Stimulated activated CD8-positive, alpha-beta memory T cell treated with anti-CD3 and anti-CD28 coated beads, Interleukin-15, amount 100 ng/mL, for 4 hours (primary cell): Measurements from ENCODE around the gene FOXP1.
"Not testable (repeated sequence)": the region's sequence is repeated elsewhere in the genome, so short reads cannot be mapped to it uniquely, and the experiment has no call there.

ENCODE experiments used
- DNase-seq, 2 donors: peaks; one replicate each; pipeline ENCODE4 v3.0.0-alpha.2; 2020; ENCODE audit warnings: low read depth in 2 of 2

Gene FOXP1

DNA sequence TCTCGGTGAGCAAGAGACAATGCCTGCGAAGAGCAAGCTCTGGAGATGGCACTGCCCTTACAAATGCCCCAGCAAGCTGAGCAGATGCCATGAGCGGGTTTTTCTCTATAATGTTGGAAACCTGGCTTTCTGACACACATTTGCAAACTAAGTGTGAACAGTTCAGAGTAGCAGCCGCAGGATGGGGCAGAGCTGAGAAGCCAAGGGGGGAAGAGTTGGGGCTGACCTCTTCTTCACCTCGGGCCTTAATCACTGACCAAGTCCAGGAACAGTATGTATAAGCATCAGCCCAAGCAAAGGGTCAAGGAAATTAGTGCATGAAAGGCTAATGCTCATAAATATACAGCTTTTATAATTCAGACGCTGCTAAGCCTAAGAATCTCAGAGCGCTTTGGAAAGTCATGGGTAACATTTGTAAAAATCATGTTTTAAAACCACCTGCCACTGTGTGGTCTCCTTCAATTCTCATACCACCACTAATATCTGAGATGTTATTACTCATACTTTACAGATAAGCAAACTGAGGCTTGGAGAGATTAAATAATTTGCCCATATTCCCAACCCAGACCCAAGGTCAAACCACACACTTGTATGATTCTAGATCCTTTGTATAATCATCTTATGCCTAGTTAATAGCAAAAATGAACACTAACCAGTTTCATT, 603.4 kb downstream of the FOXP1 start:
- no peak for DNase-seq

DNA sequence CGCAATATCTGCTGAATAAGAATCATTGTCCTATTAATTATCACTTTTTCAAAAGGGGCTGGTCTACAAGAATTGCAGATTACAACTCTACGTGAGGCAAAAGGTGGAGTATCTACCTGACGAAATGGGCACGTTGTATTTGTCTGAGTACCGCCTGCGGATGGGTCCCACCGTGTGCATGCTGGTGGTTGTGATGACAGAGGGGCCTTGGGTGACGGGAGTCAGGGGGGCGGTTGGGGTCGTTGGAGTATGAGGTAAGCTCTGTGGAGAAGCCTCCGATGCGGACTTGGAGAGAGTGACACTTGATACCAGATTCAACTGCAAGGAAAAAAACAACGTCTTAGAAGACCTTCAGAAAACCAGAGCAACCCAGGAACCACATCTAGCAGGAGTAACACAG, 605.8 kb downstream of the FOXP1 start:
- DNase-seq: no peak

DNA sequence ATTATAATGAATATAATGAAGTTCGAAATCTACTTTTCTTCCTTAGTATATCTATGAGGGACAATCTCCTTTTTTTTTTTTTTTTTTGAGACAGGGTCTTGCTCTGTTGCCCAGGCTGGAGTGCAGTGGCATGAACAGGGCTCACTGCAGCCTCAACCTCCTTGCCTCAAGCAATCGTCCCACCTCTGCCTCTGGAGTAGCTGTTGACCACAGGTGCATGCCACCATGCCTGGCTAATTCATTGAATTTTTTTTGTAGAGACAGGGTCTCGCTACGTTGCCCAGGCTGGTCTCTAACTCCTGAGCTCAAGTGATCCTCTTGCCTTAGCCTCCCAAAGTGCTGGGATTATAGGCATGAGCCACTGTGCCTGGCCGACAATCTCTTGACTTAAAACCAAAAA, 607.5 kb downstream of the FOXP1 start:
- not testable (repeated sequence) for DNase-seq

DNA sequence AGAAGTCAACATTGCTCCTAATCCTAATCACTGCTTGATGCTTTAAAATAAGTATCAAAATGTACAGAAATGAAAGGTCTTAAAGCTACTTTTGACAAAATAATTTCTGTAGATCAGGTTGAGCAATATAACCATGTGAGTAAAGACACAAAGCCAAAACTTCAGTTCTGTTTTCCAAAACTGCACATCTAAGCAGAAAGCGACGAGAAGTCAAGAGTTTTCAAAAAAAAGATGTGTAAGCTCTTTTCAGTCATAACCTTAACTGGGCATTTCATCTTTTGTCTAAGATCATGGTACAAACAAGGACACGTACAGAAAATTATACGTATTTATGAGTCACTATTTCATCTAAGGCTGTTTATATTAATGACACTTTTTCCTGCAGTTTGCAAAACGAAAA, 608.8 kb downstream of the FOXP1 start:
- no peak for DNase-seq

DNA sequence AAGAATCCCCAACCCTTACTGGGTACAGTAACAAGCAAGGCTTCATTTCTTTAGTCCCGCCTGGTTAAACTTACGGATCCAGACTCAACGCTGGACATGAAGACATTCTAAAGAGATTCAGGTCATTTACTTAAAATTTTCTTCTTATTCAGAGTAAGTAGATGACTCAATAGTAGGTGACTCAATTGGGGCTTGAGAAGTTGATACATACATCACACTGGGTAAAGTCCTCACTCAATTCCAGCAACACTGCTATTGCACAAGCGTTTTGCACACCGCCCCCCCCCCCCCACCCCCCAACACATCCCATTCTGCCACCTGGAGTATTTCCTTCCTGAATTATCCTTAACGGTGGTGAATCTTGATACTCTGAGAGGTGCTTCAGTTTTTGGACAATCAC, 610.0 kb downstream of the FOXP1 start:
- DNase-seq: no peak

DNA sequence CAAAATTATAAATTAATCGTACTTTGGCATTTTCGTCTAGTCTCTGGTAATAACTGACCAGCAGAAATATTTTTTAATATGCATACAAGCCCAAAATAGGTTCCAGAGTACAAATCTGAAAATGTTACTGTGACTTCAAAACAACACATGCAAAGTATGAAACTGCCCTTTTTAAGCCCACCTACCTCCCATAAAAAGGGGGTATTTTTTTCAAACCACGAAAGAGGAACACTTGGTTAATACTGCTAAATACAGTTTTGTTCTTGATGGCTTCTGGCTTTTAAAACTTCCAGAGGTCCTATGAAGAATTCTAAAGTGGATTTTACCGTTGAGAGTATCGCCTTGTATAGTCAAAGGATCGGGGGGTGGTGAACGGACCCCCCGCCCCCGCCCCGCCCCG, 610.7 kb downstream of the FOXP1 start:
- no peak for DNase-seq

DNA sequence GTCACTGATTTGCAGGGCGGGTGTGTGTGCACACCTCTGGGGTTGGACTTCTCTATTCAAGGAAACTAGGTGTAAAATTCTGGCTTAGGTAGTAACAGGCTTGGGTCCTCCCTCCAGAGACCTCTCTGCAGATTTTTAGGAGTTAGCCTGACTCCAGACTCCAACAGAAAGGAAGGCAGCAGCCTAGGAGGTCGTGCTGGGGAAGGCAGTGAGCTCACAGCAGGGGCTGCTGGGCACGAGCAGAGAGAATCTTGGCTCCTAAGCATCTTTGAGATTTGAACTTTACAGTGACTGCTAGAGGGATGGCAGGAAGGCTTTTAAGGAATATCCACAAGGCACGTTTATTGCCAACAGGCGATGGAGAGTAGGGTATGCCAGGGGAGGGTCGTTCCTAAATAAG, 612.6 kb downstream of the FOXP1 start:
- no peak for DNase-seq

DNA sequence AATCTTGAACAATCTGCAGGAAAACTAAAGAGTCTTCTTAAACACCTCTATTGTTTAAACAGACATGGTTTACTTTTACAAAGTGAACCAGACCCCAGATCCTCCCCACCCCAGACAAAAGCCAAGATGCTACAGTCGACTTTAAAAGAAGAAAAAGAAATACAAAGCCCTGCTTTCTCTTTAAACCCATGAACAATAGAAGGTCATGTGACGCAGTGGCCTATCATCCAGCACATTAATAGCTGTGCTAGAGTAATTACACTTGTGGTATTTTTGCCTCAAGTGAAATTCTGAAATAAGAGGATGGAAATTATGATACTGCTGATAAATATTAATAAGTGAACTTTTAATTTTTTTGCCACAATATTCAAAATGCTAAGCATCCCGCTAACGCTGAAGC, 613.4 kb downstream of the FOXP1 start:
- DNase-seq: no peak

DNA sequence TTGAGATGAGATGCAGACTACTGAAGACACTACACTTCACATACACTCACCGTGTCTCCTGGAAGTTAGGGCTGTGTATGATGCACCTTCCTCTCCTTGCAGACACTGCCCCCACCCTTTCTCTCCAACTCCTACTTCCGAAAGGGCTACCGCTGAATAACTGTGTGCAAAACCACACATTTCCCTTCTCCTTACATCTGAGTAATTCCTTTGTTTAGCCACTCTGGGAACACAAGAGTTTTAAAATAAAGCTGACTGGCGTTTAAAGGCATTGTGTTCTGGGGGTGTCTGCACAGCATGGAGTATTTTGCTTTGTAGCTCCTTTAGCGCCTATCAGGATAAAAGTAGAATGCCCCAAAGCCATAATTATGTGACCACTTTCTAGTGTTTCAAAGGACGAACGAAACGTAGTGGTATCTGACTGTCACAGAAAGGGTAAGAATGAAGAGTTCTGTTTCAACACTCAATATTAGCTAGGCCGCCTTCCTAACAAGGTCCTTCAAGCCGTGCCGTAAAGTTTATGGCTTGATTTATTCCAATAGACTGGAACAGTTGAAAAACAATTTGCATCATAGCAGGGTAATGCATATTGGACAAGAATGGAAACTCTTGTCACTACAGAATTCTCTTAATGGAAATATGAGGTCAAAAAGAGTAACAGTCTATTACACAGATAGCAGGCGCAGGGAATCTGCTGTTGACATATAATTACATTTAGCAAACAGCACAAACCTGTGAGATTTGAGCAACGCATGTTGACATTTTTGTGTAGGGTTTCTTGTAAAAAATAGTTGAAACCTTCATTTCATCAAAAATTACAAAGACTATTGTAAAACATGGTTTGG, 619.9 kb downstream of the FOXP1 start:
- DNase-seq: no peak

DNA sequence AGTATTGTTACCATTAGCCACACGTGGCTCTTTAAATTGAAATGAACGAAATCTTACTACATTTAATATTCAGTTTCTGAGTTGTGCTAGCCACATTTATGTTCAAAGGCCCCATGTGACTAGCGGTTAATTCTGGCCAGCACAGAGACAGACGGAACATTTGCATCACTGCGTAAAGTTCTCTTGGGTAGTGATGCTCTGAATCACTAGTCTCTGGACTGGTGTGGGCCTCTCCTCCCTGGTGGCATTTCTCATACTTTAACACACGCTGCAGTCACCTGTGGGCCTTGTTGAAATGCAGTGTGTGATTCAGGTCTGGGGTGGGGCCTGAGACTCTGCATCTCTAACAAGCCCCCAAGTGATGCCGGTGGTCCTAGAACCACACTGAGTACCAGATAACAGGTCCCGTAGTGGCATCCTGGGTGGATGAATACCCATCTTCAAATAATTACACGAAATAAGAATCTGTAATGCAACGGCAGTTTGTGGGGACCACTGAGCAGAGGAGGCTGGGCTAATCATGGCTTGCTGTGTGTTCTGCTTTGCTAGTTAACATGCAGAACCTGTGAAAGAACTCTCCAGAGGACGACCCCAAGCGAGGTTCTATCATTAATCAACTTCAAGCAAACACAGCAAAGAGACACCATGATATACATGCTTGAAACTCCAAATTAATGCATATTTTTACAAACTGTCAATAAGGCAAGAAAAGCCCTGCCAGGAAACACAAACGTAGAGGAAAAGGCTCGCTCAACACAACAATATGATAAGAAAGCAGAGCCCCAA, 623.8 kb downstream of the FOXP1 start:
- DNase-seq: no peak

DNA sequence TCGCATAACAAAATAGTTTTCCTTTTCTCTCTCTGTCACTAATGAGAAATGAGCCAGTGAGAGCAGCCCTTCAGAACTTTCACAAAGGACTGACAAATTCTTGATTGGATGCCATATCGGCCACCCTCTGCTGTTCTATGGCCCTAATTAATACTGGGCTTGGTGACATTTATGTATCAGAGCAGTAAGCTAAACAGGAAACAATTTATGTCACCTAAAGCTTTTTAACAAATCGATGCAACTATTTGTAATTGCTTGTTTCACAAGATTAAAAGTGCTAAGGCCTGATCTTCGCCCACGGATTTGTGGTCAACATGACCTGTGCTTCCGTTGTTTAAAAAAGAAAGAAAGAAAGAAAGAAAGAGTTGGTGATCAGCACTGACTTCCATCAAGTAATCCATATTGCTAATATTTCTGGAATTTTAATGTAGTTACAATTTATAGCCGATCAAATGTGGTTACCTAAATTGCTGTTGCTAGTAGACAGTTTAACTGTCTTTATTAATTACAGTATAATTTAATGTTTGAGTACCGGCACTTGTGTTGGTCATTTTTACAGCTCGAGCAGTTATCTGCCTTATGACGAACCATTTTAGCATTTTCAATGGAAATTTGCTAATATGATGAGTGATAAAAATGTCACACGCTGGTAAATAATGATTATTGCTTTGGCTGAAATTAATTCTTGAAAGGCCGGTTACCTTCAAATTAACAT, 631.3 kb downstream of the FOXP1 start:
- DNase-seq: no peak

DNA sequence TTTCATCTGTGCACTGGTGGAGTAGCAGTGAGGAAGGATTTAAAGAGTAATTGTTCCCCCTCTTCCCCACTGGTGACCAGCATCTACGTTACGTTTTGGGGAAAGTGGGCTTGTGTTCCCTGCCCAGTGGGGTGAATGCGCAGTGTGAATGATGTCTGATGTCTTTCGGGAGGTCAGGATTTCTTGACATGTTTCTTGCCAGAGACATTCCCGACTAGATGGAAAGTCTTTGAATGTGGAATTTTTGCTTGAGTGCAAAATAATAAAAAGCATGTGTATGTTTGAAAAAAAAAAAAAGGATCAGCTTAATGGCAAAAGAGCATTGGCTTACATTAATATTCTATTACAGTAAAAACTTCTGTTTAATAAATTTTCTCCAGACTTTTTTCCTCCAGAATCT, 632.2 kb downstream of the FOXP1 start:
- no peak for DNase-seq

DNA sequence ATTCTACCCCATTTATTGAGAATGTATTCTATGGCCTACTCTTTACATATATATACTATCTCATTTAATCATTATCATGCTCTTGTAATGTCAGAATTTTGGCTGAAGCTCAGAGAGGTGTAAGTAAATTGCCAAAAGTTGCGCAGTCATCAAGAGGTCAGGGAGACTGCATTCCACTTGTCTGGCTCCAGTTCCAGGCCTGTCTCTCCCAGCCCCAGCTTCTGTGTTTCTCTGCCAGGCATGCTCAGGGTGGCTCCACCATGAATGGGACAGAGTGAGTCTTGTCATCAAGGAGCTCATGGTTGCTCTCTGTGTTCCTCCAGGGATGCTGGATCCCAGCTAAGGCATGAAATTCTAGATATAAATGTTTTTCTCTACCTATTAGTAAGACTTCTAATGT, 635.9 kb downstream of the FOXP1 start:
- DNase-seq: no peak

DNA sequence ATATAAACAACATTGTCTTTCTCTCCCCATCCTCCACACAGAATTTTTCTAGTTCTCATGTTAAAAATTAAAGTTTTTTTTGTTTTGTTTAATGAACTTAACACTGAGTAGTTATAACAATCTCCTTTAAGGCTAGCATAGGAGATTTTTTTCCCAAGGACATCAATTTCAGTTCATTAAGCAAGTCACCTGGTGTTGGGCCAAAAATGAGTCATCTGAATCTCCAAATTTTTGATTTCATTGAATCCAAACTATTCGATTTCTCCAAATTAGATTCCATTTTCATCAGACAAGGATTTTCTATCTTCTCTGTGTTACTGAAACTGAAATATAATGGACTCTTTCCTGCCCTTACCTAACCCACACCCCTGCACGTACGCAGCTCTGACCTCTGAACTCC, 639.6 kb downstream of the FOXP1 start:
- DNase-seq: no peak

DNA sequence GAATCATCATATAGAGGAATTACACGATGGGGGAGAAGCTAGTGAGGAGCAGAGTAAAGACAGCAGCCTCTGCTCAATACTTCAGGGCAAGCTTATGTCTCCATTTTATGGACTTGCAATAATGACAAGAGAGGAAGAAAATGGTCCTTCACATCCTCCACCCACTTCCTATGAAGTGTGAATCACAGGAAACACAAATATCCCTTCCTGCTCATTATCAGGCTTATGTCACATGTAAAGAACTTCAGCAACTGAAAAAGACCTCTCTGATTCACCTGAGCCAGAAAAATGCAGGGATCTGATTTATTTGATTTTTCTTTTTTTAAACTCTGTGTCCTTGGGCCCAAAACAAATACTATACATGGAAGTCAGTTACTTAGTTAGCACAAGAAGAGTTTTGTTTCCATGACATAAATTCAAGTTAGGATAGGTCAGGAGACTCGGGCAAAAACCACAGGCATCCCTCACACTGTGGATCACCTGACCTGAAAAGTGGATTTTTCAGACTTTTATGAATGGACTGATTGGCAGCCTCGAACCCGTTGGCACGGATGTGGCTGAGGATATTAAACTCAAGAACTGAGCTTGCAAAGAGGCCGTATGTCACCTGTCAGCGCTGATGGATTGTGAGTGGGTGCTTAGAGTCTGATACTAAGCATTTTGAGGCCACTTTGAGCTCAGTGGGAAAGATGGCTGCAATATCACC, 650.3 kb downstream of the FOXP1 start:
- DNase-seq: no peak

DNA sequence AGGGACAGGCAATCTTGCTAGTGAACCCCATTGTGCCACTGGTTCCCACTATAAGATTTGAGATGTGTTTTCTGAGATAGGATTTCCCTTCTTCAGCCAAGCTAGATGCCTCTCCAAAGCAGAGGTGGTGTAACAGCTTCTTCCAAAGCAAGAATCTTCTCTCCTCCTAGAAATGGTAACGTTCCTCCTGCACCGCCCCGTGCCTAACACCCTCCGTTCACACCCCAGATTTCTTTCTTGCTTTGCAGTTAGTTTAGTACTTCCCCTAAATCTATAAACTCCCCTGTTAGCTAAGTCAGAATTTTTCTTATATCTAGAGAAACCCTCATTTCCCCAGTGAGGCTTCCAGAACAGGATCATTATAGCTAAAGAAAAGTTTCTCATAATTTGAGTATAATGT, 653.5 kb downstream of the FOXP1 start:
- no peak for DNase-seq

DNA sequence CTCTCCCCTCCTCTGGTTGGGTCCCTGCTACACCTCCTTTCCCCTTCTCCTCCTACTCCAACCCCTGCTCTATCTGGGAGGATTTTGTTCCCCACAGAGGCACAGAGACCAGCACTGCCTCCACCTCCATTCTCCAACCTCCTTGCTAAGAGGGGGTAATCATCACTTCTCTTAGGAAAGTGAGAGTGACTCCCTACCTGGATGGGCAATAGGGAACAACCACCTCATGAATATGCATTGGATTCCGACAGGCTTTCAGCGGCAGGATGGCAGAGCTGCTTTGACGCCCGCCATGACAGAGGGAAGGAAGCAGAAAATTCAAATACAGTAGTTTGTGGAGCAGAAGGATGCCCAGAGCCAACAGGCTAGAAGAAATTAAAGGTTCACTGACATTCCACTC, 656.3 kb downstream of the FOXP1 start:
- DNase-seq: no peak

DNA sequence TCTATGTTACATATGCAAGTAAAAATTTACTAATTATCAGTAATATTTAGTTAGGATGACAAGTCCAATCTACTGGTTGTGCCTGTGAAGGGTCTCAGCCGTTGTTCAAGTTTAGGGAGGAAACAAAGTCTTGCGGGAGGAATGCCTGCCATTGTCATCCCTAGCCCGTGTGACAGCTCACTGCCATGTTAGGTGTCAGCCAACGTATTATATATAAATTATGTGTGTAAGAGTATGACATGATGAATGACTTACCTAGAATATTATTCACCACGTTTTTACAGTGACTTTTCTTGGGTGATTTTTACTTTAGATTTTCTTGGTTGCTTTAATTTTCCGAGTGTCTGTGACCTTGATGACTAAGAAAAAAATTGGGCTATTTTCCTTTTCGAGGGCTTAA, 656.7 kb downstream of the FOXP1 start:
- no peak for DNase-seq

DNA sequence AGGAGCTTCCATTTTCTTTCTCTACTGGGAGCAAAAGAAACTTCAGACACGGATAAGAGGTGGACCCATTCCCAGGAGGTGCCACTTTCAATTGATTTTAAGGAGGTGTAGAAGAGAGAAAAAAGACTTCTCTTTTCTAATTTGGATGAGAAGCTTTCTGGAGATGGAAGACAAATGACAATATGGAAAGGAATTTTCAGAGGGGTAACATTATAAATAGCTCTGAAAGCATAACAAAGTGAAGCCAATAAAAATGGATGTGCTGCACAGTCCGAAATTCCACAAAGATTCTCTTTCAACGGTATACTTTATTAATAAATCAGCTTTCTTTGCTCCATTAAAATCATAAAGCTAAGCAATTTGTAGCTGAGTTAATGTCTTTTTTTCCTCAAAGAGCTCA, 663.9 kb downstream of the FOXP1 start:
- DNase-seq: no peak

DNA sequence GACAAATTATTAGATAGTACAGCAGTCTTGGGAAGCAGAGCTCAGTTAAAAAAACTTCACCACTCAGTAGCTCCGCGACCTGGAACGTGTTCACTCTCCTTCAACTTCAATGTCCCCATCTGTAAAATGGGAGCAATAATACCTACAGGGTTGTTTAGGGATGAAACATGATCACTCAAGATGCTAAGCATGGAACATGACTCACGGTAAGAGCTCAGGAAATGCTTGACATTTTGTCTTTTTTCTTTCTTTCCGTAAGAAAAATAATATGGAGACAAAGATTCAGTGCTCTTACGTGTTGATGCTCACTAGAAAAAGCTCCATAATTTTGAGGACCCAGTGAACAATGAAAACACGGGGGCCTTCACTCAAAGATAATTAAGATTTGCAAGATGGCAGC, 664.4 kb downstream of the FOXP1 start:
- DNase-seq: no peak

DNA sequence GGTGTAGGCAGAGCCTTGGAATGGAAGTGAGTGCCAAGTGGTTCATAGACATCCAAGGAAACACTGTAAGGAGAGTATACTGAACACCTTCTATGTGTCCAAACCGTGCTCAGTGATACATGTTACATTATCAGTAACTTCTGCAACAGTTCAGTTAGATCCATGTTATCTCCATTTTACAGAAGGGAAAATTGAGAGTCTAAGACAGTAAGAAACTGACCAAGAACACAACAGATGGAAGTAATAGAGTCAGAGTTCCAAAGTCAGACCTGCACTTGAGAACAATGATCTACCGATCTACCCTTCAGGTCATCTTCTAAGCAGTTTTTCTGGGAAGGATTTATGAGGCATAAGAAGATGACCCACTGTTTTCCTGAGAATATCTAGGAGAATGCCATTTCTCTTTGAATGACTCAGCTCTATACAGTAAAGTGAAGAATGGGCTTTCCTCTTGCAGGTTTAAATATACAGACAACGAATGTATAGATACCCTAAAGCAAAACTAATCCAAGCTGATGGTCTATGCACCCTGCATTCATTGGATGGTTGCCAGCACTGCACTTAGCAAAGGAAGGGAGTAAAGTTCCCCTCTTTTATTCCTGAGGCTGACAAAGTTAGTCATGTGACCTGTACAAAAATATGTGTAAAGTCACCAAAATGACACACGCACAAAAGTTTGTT, 667.0 kb downstream of the FOXP1 start:
- no peak for DNase-seq
